HG03442 (cell line): ENCODE measurements around the gene TSPAN9.

Source experiments
- ATAC-seq: cut with Tn5 transposase; IDR thresholded peaks from one replicate; pipeline ENCODE4 v1.9.1; 2021; ENCODE audit warnings: mild to moderate bottlenecking, moderate library complexity; ENCODE audit not compliant: unreplicated experiment

TSPAN9 gene

GRCh38 chr12:3305904-3306619 is 228.9 kb downstream of the TSPAN9 start:
- ATAC-seq = no peak

GRCh38 chr12:3307389-3307788 is 230.2 kb downstream of the TSPAN9 start:
- no peak for ATAC-seq

DNA sequence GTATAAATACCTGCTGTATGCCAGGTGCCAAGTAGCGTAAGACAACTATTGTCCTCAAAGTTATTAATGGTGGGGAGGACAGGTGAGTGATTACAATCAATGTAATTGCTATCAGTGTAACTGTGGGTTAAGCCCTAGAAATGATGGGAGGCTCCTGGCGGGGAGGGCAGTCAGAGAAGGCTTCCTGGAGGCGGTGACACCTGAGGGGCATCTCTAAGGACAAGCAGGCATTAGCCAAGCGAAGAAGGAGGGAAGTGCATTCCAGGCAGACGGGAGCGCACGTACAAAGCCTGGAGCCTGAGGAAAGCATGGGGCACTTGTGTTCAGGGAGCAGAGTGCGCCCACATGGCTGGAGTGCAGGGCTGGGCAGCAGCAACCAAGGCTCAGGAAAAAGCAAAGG is 230.9 kb downstream of the TSPAN9 start:
- ATAC-seq = no peak

DNA sequence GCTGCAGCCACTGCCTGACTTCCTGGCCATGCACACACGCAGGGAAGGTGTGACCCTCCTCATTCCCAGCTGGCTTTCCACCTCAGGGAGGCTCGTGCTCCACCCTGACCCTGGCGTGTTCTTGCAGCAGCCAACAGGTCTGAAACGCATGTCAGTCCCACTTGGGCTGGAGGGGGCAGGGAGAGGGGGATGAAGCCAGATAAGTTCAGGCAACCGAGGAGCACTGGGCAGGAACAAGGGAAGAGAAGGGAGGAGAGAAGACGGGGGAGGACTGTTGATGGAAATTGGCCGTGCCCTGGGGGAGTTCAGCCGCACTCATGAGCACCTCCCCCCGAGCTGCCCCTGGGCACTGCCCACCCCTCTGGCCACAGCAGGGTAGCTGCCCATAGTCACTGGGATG is 231.4 kb downstream of the TSPAN9 start:
- no peak for ATAC-seq

DNA sequence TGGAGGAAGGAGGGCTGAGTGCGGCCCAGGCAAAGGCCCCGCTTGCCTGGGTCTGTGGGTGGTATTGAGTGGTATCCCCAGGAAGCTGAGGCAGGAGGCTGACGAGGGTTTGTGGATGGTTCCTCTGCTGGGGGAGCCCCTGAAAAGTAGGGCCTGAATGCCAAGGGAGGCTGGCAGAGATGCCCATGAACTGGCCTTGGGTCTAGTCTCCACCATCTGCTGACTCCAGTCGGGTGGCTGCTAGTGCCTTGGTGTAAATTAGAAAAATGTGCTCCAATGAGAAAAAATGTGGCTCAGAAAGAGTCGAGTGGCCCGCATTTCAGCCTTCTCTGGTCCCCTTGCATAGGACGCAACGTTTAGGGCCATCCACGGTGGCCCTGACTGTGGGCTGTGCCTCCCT is 232.6 kb downstream of the TSPAN9 start:
- ATAC-seq = no peak

- no peak for ATAC-seq
Observed at GRCh38 chr12:3310271-3311026, 233.3 kb downstream of the TSPAN9 start.

DNA sequence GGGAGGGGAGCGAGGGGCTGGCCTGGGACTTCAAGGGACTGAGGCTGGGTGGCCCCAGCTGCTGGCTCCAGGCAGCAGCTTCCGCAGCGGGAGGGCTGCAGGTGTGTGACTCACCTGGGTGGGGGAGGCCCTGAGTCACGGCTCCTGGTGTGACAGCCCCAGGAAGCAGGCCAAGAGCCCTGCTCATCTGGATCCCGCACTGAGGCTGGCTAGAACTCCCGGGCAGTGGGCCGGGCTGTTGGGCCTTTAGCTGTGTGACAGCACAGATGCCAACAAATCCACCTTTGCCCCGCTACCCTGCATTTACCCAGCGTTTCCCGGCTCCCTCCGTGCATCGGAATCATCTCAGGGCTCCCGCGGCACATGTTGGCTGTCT is 233.8 kb downstream of the TSPAN9 start:
- ATAC-seq = no peak

GRCh38 chr12:3311491-3312103 is 234.4 kb downstream of the TSPAN9 start:
- no peak for ATAC-seq

DNA sequence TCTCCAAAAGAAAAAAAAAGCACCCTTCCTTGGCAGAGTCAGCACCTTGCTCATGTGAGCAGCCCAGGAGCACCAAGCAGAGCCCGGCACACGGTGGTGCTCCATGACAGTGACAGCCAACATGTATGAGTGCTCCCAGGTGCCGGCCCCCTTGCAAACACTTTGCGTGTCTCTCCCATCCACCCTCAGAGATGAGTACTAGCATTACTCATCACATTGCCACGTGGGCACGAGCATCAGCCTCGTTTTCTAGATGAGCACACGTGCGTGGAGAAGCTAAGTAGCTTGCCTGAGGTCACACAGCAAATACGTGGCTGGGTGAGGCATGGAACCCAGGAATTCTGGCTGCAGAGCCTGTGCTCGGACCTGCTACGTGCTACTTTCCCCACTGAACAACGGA is 235.9 kb downstream of the TSPAN9 start:
- no peak for ATAC-seq

GRCh38 chr12:3313675-3314663 is 236.8 kb downstream of the TSPAN9 start:
- no peak for ATAC-seq

GRCh38 chr12:3315201-3315661 is 238.1 kb downstream of the TSPAN9 start:
- ATAC-seq = no peak

GRCh38 chr12:3316776-3317480 is 239.7 kb downstream of the TSPAN9 start:
- no peak for ATAC-seq

GRCh38 chr12:3317481-3317815 is 240.3 kb downstream of the TSPAN9 start:
- no peak for ATAC-seq

DNA sequence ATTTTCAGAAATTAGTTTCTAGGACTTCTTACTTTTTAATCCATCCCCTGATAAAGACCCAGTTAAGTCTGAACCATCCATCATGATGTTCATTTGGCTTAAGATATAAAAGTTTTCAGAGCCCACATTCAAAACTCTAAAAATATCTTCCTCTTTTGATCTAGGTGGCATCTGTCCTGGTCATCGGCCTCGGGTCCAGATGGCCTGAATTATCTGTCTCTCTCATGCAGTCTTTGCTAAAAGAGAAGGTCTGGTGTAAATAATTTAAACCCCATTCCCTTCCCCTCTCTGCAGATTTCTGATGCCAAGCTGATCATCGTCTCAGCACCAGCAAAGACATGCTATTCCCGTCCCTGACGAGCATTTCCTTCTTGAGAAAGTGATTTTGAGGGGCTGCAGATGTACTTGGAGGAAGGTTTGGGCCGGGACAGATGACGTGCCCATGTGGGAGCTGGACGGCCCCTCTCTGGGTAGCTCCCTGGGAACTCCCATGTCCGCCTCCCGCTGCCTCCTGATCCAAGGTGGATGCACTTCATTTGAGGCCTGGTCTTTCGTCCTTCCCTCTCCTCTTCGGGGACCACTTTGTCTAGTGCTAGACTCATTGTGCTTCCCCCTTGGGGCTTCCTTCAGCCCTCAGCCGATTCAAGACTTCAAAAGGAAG is 240.8 kb downstream of the TSPAN9 start:
- ATAC-seq = no peak

GRCh38 chr12:3319723-3320492 is 242.7 kb downstream of the TSPAN9 start:
- no peak for ATAC-seq

GRCh38 chr12:3320881-3321509 is 243.8 kb downstream of the TSPAN9 start:
- no peak for ATAC-seq

- ATAC-seq = no peak
Observed at GRCh38 chr12:3321881-3322280, 244.7 kb downstream of the TSPAN9 start.

DNA sequence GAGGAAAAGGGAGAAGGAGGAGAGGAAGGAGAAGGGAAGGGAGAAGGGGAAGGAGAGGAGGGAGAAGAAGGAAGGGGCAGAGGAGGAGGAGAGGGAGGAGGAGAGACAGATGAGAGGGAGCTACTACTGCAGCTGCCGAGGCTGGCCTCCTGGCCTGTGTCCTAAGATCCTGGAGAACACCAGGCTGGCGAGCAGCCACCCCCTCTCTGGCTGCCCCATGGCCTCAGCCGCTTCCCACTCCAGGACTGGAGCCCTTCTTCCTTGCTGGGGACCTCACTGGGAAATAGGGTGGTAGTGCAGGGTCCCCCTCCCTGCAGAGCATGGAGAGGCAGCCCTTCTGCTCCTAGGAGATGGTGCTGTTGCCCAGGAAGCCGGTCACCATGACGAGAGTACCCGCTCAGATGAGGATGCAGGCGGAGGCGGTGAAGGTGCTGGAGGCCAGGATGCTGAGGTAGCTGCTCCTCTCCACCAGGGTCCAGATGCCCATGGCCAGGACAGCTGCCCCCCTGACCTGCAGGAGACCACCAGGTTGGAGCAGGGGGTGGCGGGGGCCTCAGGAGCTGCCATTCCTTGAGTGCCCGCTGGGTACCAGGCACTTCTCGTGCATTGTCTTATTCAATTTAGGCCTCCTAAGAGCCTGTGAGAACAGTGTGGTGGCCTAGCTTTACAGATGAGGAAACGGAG is 246.0 kb downstream of the TSPAN9 start:
- ATAC-seq = no peak
